HCT116 (cell line): ENCODE data around the gene HAT1. TPM values are rescaled to one million over a fixed set of nuclear protein-coding genes. Genes with fewer than 3 reads are reported as not detected.

ENCODE experiments used
- ATAC-seq: fragments of 200-7000 bp; cut with Tn5 transposase; 2 replicates; pipeline ENCODE4 v1.9.1; 2020; ENCODE audit warnings: mild to moderate bottlenecking, moderate library complexity
- BruUV-seq: library from RNA; stranded (reverse); fragments of 400-500 nt; replicated peaks from 2 replicates; lab custom pipeline; 2021; lab: Mats Ljungman, UMichigan
- CTCF ChIA-PET: fragments of 300-600 bp; sonication (Branson Sonifier 250); formaldehyde crosslinking; loops from one replicate; lab custom pipeline; 2021; ENCODE audit warnings: antibody characterized with exemption; lab: Charles Lee
- POLR2A ChIA-PET: fragments of 300-600, 350-600 bp; sonication (Branson Sonifier 250); formaldehyde crosslinking; loops from one replicate; lab custom pipeline; 2021; ENCODE audit warnings: antibody characterized with exemption; lab: Charles Lee
- RAD21 ChIA-PET, 2 experiments: fragments of 300-600 bp; sonication (Branson Sonifier 250); formaldehyde crosslinking; loops; one replicate each; lab custom pipeline; 2023; ENCODE audit warnings: low total read pairs in 2 of 2; ENCODE audit not compliant: uncharacterized antibody in 2 of 2, unreplicated experiment in 2 of 2, low non-redundant PET in 1 of 2; lab: Charles Lee
- DNase-seq: peaks from one replicate; pipeline ENCODE4 v3.0.0-alpha.2; 2010; ENCODE audit warnings: low read depth, low spot score
- H2AFZ ChIP-seq: fragments of 200-600 bp; shearing (Covaris generic), sonication (generic); 2 replicates; pipeline ENCODE4 v1.6.1; 2017; ENCODE audit warnings: low read depth, mixed run types, mixed read lengths, antibody characterized with exemption, low read length; ENCODE audit not compliant: poor library complexity, severe bottlenecking
- H3K27ac ChIP-seq: 2 replicates; pipeline ENCODE4 v1.5.1; 2012; ENCODE audit warnings: low read depth, low read length
- H3K27me3 ChIP-seq: fragments of 200-600 bp; sonication (generic); 2 replicates; pipeline ENCODE4 v1.6.1; 2016; ENCODE audit warnings: mixed run types, low read length, mixed read lengths; ENCODE audit not compliant: insufficient read depth
- H3K36me3 ChIP-seq, 2 experiments: fragments of 200-500 bp in 1 of 2; fragments of 200-600 bp in 1 of 2; sonication (Bioruptor generic) in 1 of 2; sonication (generic) in 1 of 2; 2 replicates each; pipeline versions ENCODE4 v1.5.1 to v1.6.1; 2014 to 2016; ENCODE audit warnings: low read length in 2 of 2, inconsistent platforms in 1 of 2, mixed read lengths in 1 of 2, mixed run types in 1 of 2; ENCODE audit not compliant: insufficient read depth in 2 of 2, control insufficient read depth in 1 of 2
- H3K4me1 ChIP-seq, 2 experiments: fragments of 200-600 bp in 1 of 2; sonication (generic) in 1 of 2; 2 replicates each; pipeline versions ENCODE4 v1.5.1 to v1.6.1; 2012 to 2017; ENCODE audit warnings: low read length in 2 of 2, inconsistent platforms in 1 of 2, mild to moderate bottlenecking in 1 of 2, mixed read lengths in 1 of 2, mixed run types in 1 of 2, moderate library complexity in 1 of 2; ENCODE audit not compliant: insufficient read depth in 2 of 2, control insufficient read depth in 1 of 2
- H3K4me2 ChIP-seq: fragments of 200-600 bp; sonication (generic); 2 replicates; pipeline ENCODE4 v1.6.1; 2017; ENCODE audit warnings: mixed run types, low read length, mixed read lengths
- H3K4me3 ChIP-seq, 2 experiments: fragments of 200-600 bp in 1 of 2; sonication (generic) in 1 of 2; replicated peaks in 1 of 2; 2 replicates each; pipeline ENCODE4 v1.5.1; 2011 to 2016; ENCODE audit warnings: low read length in 2 of 2, control low read depth in 1 of 2, low read depth in 1 of 2, mild to moderate bottlenecking in 1 of 2, mixed read lengths in 1 of 2, mixed run types in 1 of 2
- H3K79me2 ChIP-seq: fragments of 200-600 bp; sonication (generic); 2 replicates; pipeline ENCODE4 v1.6.1; 2017; ENCODE audit warnings: mild to moderate bottlenecking, mixed run types, low read length, moderate library complexity, mixed read lengths; ENCODE audit not compliant: insufficient read depth
- H3K9ac ChIP-seq: fragments of 200-600 bp; sonication (generic); 2 replicates; pipeline ENCODE4 v1.6.1; 2016; ENCODE audit warnings: low read length, mixed read lengths
- H3K9me2 ChIP-seq: fragments of 200-600 bp; sonication (generic), shearing (Covaris generic); 2 replicates; pipeline ENCODE4 v1.6.1; 2017; ENCODE audit warnings: mixed run types, mild to moderate bottlenecking, moderate library complexity; ENCODE audit not compliant: insufficient read depth
- H3K9me3 ChIP-seq, 2 experiments: fragments of 200-500 bp in 1 of 2; fragments of 200-600 bp in 1 of 2; sonication (Bioruptor generic) in 1 of 2; sonication (generic) in 1 of 2; 2 replicates each; pipeline ENCODE4 v1.6.1; 2014 to 2017; ENCODE audit warnings: low read length in 2 of 2, mixed read lengths in 2 of 2, inconsistent platforms in 1 of 2, low read depth in 1 of 2, mild to moderate bottlenecking in 1 of 2, mixed run types in 1 of 2, moderate library complexity in 1 of 2; ENCODE audit not compliant: control insufficient read depth in 1 of 2, insufficient read depth in 1 of 2
- H4K20me1 ChIP-seq: fragments of 200-600 bp; sonication (generic), shearing (Covaris generic); 2 replicates; pipeline ENCODE4 v1.6.1; 2017; ENCODE audit warnings: mixed run types, mild to moderate bottlenecking, moderate library complexity; ENCODE audit not compliant: insufficient read depth
- CBX3 ChIP-seq: IDR thresholded peaks from 2 replicates; pipeline ENCODE4 v1.6.1; 2012; ENCODE audit warnings: low read depth
- CTCF ChIP-seq, 3 experiments: fragments of 200-600 bp in 1 of 3; sonication (generic) in 1 of 3; IDR thresholded peaks in 2 of 3; conservative IDR thresholded peaks in 1 of 3; 2 replicates each; pipeline ENCODE4 v1.5.1; 2012 to 2017; ENCODE audit warnings: low read depth in 2 of 3, low read length in 2 of 3, antibody characterized with exemption in 1 of 3, borderline replicate concordance in 1 of 3, control low read depth in 1 of 3, mild to moderate bottlenecking in 1 of 3, mixed read lengths in 1 of 3, mixed run types in 1 of 3, moderate library complexity in 1 of 3; ENCODE audit not compliant: insufficient read depth in 1 of 3
- ELF1 ChIP-seq: IDR thresholded peaks from 2 replicates; pipeline ENCODE4 v1.6.1; 2012; ENCODE audit warnings: low read depth, borderline replicate concordance
- EZH2phosphoT487 ChIP-seq: fragments of 200-600 bp; IDR thresholded peaks from 2 replicates; pipeline ENCODE4 v1.6.1; 2018; ENCODE audit warnings: antibody characterized with exemption, borderline replicate concordance
- FOSL1 ChIP-seq: IDR thresholded peaks from 2 replicates; pipeline ENCODE4 v1.6.1; 2012; ENCODE audit warnings: low read depth
- MAX ChIP-seq: IDR thresholded peaks from 2 replicates; pipeline ENCODE4 v1.6.1; 2012
- POLR2A ChIP-seq: IDR thresholded peaks from 2 replicates; pipeline ENCODE4 v1.7.0; 2011; ENCODE audit warnings: borderline replicate concordance; ENCODE audit not compliant: insufficient read depth, insufficient read length; ENCODE audit errors: extremely low read depth
- POLR2AphosphoS5 ChIP-seq: IDR thresholded peaks from 2 replicates; pipeline ENCODE4 v1.6.1; 2011; ENCODE audit warnings: mild to moderate bottlenecking, low read depth, low read length, moderate library complexity
- SP1 ChIP-seq: IDR thresholded peaks from 2 replicates; pipeline ENCODE4 v1.6.1; 2012; ENCODE audit warnings: low read depth
- TCF7L2 ChIP-seq: IDR thresholded peaks from 2 replicates; pipeline ENCODE4 v1.7.0; 2011; ENCODE audit warnings: borderline replicate concordance, inconsistent platforms; ENCODE audit not compliant: insufficient read depth, insufficient read length; ENCODE audit errors: extremely low read depth
- YY1 ChIP-seq: IDR thresholded peaks from 2 replicates; pipeline ENCODE4 v1.6.1; 2011; ENCODE audit warnings: low read length, low read depth, moderate library complexity, mild to moderate bottlenecking; ENCODE audit not compliant: insufficient replicate concordance; ENCODE audit errors: extremely low read depth
- ZBTB33 ChIP-seq: IDR thresholded peaks from 2 replicates; pipeline ENCODE4 v1.6.1; 2011; ENCODE audit warnings: mild to moderate bottlenecking, low read length, moderate library complexity; ENCODE audit not compliant: insufficient replicate concordance; ENCODE audit errors: extremely low read depth
- ZNF274 ChIP-seq: fragments of 200-500 bp; sonication (Bioruptor generic); IDR thresholded peaks from 2 replicates; pipeline ENCODE4 v1.6.1; 2014; ENCODE audit warnings: mild to moderate bottlenecking, low read depth, low read length, inconsistent platforms
- intact Hi-C: fragments of 100-400 bp; cut with micrococcal nuclease; formaldehyde crosslinking; loops from 2 replicates; pipeline ENCODE4 v1.10.0; 2022
- total RNA-seq: library from RNA; stranded (reverse); gene quantifications from one replicate; pipeline ENCODE4 v1.2.1, GENCODE V29; 2021; ENCODE audit not compliant: unreplicated experiment

HAT1 gene
- total RNA-seq, 1 experiment from 2014 or later = 72.6 TPM

DNA sequence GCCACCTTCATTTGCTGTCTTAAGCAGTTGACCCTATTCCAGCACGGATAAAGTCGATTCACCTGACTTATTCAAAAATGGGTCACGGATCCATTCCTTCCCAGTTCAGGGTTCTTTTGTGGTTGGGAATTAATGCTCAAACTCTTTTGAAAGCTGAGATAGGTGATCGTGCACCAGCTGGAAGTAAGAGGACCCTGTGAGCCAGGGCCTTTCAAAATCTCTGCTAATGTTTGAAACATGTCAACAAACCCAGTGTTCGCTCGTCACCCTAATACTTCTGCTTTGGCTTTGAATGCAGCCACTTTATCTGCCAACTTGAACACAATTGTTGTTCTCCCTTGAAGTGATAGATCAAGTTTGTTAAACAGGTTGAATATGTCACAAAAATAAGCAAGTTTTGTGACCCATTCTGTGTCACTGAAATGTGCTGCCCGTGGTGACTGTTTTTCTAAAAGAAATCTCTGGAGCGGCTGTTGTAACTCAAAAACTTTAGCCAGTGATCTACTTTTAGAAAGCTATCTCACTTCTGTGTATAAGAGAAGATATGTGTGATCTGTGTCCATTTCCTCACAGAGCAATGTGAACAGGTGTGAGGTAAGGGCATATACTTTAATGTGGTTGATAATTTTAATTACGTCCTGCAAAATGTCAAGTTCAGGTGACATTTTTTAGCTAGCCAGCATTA is 16.9 kb downstream of the HAT1 start:
- no peaks in the 10 kb centered on the region for H3K36me3 ChIP-seq
- ATAC-seq (no peak), DNase-seq (no peak)
- CTCF ChIA-PET = no interaction called here
- POLR2A ChIA-PET = no interaction called here
- no peak overlapping the region for H3K9ac ChIP-seq
- H3K9me2 ChIP-seq = no peaks in the 10 kb centered on the region
- no peaks in the 10 kb centered on the region for H3K4me1 ChIP-seq
- H3K4me3 ChIP-seq = no peak overlapping the region
- BruUV-seq = no TSS peak
- no peaks in the 10 kb centered on the region; the same call in 1 of the 2 replicates for H4K20me1 ChIP-seq
- intact Hi-C loops = no loop called here
- H3K27me3 ChIP-seq = no peaks in the 10 kb centered on the region
- no peak overlapping the region for H2AFZ ChIP-seq
- peaks cover 99% of the 10 kb centered on the region for H3K79me2 ChIP-seq
- H3K9me3 ChIP-seq = no peaks in the 10 kb centered on the region
- RAD21 ChIA-PET = no interaction called here
- no peak overlapping the region for H3K4me2 ChIP-seq
- H3K27ac ChIP-seq = no peak overlapping the region
- TF ChIP-seq FOSL1 = no peak
- no peak for TF ChIP-seq MAX
- no peak for TF ChIP-seq CTCF (IDR thresholded peaks at IDR 0.05 in 2 of 3, conservative IDR thresholded peaks at IDR 0.05 in 1 of 3; ENCODE audit: borderline replicate concordance in 1 of 3, insufficient read depth in 1 of 3, low read depth in 2 of 3, low read length in 2 of 3)
- TF ChIP-seq ZNF274 = no peak
- TF ChIP-seq EZH2phosphoT487 = no peak
- TF ChIP-seq POLR2A = no peak

- Histone ChIP-seq H3K36me3 (no peaks in the 10 kb centered on the region), H3K79me2 (peaks cover 99% of the 10 kb centered on the region), H3K4me1 (no peaks in the 10 kb centered on the region), H3K4me2 (no peak overlapping the region), H3K27me3 (no peaks in the 10 kb centered on the region), H3K9me2 (no peaks in the 10 kb centered on the region), H3K4me3 (no peak overlapping the region), H3K27ac (no peak overlapping the region), H3K9ac (no peak overlapping the region), H2AFZ (no peak overlapping the region), H3K9me3 (no peaks in the 10 kb centered on the region), H4K20me1 (no peaks in the 10 kb centered on the region; the same call in 1 of the 2 replicates)
- CTCF ChIA-PET = no interaction called here
- ATAC-seq (no peak), DNase-seq (no peak)
- BruUV-seq = no TSS peak
- RAD21 ChIA-PET = no interaction called here
- intact Hi-C loops = no loop called here
- POLR2A ChIA-PET = no interaction called here
- TF ChIP-seq CBX3 (no peak), YY1 (no peak), POLR2A (no peak), ELF1 (no peak), SP1 (no peak), TCF7L2 (no peak), ZBTB33 (no peak), POLR2AphosphoS5 (no peak), EZH2phosphoT487 (no peak)
Measured at GRCh38 chr2:171939743-171940071, 17.4 kb downstream of the HAT1 start.
